NB4 (cell line): Measurements from ENCODE around the gene ST3GAL4.

Experiments used
- DNase-seq: peaks from one replicate; pipeline ENCODE4 v3.0.0; 2010; ENCODE audit warnings: low read depth
- H3K4me3 ChIP-seq: one replicate; pipeline ENCODE4 v1.5.1; 2011; ENCODE audit warnings: mild to moderate bottlenecking, low read depth, low read length, moderate library complexity
- CTCF ChIP-seq: IDR thresholded peaks from one replicate; pipeline ENCODE4 v1.5.1; 2012; ENCODE audit warnings: low read depth, low read length
- MAX ChIP-seq: IDR thresholded peaks from 2 replicates; pipeline ENCODE4 v1.6.1; 2011; ENCODE audit warnings: low read depth, low read length
- MYC ChIP-seq: IDR thresholded peaks from 2 replicates; pipeline ENCODE4 v1.6.1; 2011; ENCODE audit warnings: low read depth, low read length
- POLR2A ChIP-seq: IDR thresholded peaks from 2 replicates; pipeline ENCODE4 v1.6.1; 2011; ENCODE audit warnings: mild to moderate bottlenecking; ENCODE audit not compliant: insufficient read length; ENCODE audit errors: extremely low read depth

Gene ST3GAL4

GRCh38 chr11:126310992-126311310 lies 44.5 kb upstream of the ST3GAL4 start:
- TF ChIP-seq MAX (no peak), MYC (no peak), CTCF (no peak), POLR2A (no peak)
- H3K4me3 ChIP-seq: no peak overlapping the region
- peak; percentile 50 for DNase-seq

GRCh38 chr11:126311401-126312291 lies 43.8 kb upstream of the ST3GAL4 start:
- DNase-seq: peak; percentile 97
- peak overlapping the region; percentile 16 for H3K4me3 ChIP-seq

GRCh38 chr11:126312961-126313360 lies 42.5 kb upstream of the ST3GAL4 start:
- no peak for TF ChIP-seq POLR2A
- no peak for TF ChIP-seq MAX
- TF ChIP-seq CTCF: no peak
- TF ChIP-seq MYC: no peak
- H3K4me3 ChIP-seq: no peak overlapping the region
- no peak for DNase-seq

More at GRCh38 chr11:126311401-126312291, 43.8 kb upstream of the ST3GAL4 start:
- TF ChIP-seq MYC: peak; percentile 97
- no peak for TF ChIP-seq POLR2A
- peak; percentile 99 for TF ChIP-seq MAX
- TF ChIP-seq CTCF: no peak

GRCh38 chr11:126313826-126314225 lies 41.7 kb upstream of the ST3GAL4 start:
- no peak for DNase-seq
- TF ChIP-seq MYC: no peak
- TF ChIP-seq MAX: no peak
- TF ChIP-seq CTCF: no peak
- H3K4me3 ChIP-seq: no peak overlapping the region

- no peak for DNase-seq
- no peak overlapping the region for H3K4me3 ChIP-seq
Measured at GRCh38 chr11:126317432-126317755, 38.1 kb upstream of the ST3GAL4 start.

GRCh38 chr11:126317756-126318573 lies 37.5 kb upstream of the ST3GAL4 start:
- peak; percentile 85 for DNase-seq
- H3K4me3 ChIP-seq: peak overlapping the region; percentile 46
- TF ChIP-seq CTCF (no peak), MAX (no peak), POLR2A (no peak), MYC (no peak)

More at GRCh38 chr11:126317432-126317755, 38.1 kb upstream of the ST3GAL4 start:
- no peak for TF ChIP-seq MYC
- TF ChIP-seq MAX: peak; percentile 17; the same call in 1 of the 2 replicates
